Mammary epithelial cell (primary cell): ENCODE measurements around the gene TMEM150B.

ENCODE experiments used
- EZH2 ChIP-seq: IDR thresholded peaks from 2 replicates; pipeline ENCODE4 v1.6.1; 2012; ENCODE audit warnings: low read length, inconsistent platforms, borderline replicate concordance
- TF ChIP-seq, protein P1 (sequence below), 2 donors: IDR thresholded peaks in 1 of 2; conservative IDR thresholded peaks in 1 of 2; 2 replicates each; pipeline ENCODE4 v1.5.1; 2011 to 2012; ENCODE audit warnings: inconsistent platforms in 2 of 2, low read length in 2 of 2, mild to moderate bottlenecking in 2 of 2, control low read depth in 1 of 2, low read depth in 1 of 2; ENCODE audit not compliant: insufficient read depth in 1 of 2; ENCODE audit errors: extremely low read depth in 1 of 2

DNA sequence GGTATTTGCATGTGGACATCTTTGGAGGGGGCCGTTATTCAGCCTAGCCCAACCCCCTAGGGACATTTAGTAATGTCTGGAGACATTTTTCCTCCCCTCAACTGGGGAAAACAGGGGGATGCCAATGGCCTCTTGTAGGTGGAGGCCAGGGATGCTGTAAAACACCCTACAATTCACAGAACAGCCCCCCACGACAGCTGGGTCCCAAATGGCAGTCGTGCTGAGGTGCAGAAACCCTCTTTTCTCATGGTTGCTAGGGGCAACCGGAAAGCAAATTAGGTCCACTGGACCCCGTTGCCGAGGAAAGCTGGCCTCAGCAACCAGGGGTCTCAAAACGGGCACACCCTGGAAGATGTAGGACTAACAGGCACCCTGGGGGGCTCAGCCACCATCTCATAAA is 14.6 kb downstream of the TMEM150B start:
- TF ChIP-seq EZH2 = no peak
- TF ChIP-seq, protein P1, sequence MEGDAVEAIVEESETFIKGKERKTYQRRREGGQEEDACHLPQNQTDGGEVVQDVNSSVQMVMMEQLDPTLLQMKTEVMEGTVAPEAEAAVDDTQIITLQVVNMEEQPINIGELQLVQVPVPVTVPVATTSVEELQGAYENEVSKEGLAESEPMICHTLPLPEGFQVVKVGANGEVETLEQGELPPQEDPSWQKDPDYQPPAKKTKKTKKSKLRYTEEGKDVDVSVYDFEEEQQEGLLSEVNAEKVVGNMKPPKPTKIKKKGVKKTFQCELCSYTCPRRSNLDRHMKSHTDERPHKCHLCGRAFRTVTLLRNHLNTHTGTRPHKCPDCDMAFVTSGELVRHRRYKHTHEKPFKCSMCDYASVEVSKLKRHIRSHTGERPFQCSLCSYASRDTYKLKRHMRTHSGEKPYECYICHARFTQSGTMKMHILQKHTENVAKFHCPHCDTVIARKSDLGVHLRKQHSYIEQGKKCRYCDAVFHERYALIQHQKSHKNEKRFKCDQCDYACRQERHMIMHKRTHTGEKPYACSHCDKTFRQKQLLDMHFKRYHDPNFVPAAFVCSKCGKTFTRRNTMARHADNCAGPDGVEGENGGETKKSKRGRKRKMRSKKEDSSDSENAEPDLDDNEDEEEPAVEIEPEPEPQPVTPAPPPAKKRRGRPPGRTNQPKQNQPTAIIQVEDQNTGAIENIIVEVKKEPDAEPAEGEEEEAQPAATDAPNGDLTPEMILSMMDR (conservative IDR thresholded peaks at IDR 0.05 in 1 of 2, IDR thresholded peaks at IDR 0.05 in 1 of 2; ENCODE audit: extremely low read depth in 1 of 2, insufficient read depth in 1 of 2, low read depth in 1 of 2, low read length in 2 of 2) = no peak
